CD8-positive, alpha-beta memory T cell (primary cell): ENCODE measurements around the gene FUT8. TPM values are rescaled to one million over a fixed set of nuclear protein-coding genes. Genes with fewer than 3 reads are reported as not detected.
"Not testable (repeated sequence)": the region's sequence is repeated elsewhere in the genome, so short reads cannot be mapped to it uniquely, and the experiment has no call there.

ENCODE experiments used
- CTCF ChIA-PET: fragments of 350-600 bp; sonication (Branson Sonifier 250); formaldehyde crosslinking; loops from one replicate; lab custom pipeline; 2021; ENCODE audit warnings: antibody characterized with exemption; lab: Charles Lee
- POLR2A ChIA-PET: fragments of 350-600 bp; sonication (Branson Sonifier 250); formaldehyde crosslinking; loops from one replicate; lab custom pipeline; 2021; ENCODE audit warnings: antibody characterized with exemption; lab: Charles Lee
- DNase-seq, 5 donors: peaks; one replicate each; pipeline versions ENCODE4 v3.0.0 to v3.0.0-alpha.2; 2020 to 2022; ENCODE audit warnings: mixed read lengths in 1 of 5
- H3K27ac ChIP-seq: one replicate; pipeline ENCODE4 v1.7.0; 2013; ENCODE audit warnings: low read depth, mild to moderate bottlenecking, low read length, moderate library complexity
- H3K27me3 ChIP-seq: 2 replicates; pipeline ENCODE4 v1.7.0; 2013; ENCODE audit warnings: low read length, mild to moderate bottlenecking; ENCODE audit not compliant: insufficient read depth, poor library complexity, severe bottlenecking
- H3K36me3 ChIP-seq: 2 replicates; pipeline ENCODE4 v1.7.0; 2013; ENCODE audit warnings: mild to moderate bottlenecking, low read length, moderate library complexity; ENCODE audit not compliant: insufficient read depth
- H3K4me1 ChIP-seq: 2 replicates; pipeline ENCODE4 v1.7.0; 2013; ENCODE audit warnings: mild to moderate bottlenecking, low read length, moderate library complexity; ENCODE audit not compliant: insufficient read depth
- H3K4me3 ChIP-seq: 2 replicates; pipeline ENCODE4 v1.7.0; 2013; ENCODE audit warnings: mild to moderate bottlenecking, low read length
- H3K9me3 ChIP-seq: 2 replicates; pipeline ENCODE4 v1.7.0; 2013; ENCODE audit warnings: mild to moderate bottlenecking, low read length
- H3K27ac Mint-ChIP-seq, 8 donors: one replicate each; pipeline ENCODE4 v1.8.0; 2020 to 2021; ENCODE audit warnings: mixed read lengths in 8 of 8, mild to moderate bottlenecking in 6 of 8, inconsistent platforms in 3 of 8, moderate library complexity in 3 of 8
- H3K27me3 Mint-ChIP-seq, 2 donors: one replicate each; pipeline ENCODE4 v1.8.0; 2020 to 2021; ENCODE audit warnings: mixed read lengths in 2 of 2, mild to moderate bottlenecking in 1 of 2, moderate library complexity in 1 of 2
- H3K36me3 Mint-ChIP-seq, 3 donors: one replicate each; pipeline ENCODE4 v1.8.0; 2020 to 2021; ENCODE audit warnings: mixed read lengths in 3 of 3, inconsistent platforms in 1 of 3, mild to moderate bottlenecking in 1 of 3
- H3K4me1 Mint-ChIP-seq, 3 donors: one replicate each; pipeline ENCODE4 v1.8.0; 2020 to 2021; ENCODE audit warnings: mixed read lengths in 3 of 3, inconsistent platforms in 1 of 3, mild to moderate bottlenecking in 1 of 3
- H3K4me3 Mint-ChIP-seq, 7 donors: one replicate each; pipeline ENCODE4 v1.8.0; 2020 to 2021; ENCODE audit warnings: mixed read lengths in 7 of 7, mild to moderate bottlenecking in 6 of 7, moderate library complexity in 4 of 7, inconsistent platforms in 2 of 7
- H3K9me3 Mint-ChIP-seq, 5 donors: one replicate each; pipeline ENCODE4 v1.8.0; 2020 to 2022; ENCODE audit warnings: mixed read lengths in 5 of 5, mild to moderate bottlenecking in 3 of 5, moderate library complexity in 2 of 5, inconsistent platforms in 1 of 5
- polyA plus RNA-seq: library from polyadenylated mRNA; unstranded; fragments of 300-500 nt; fragmentation: Illumina TruSeq; gene quantifications from one replicate; pipeline ENCODE4 v1.2.3, GENCODE V29; 2021
- total RNA-seq, 2 experiments: library from RNA; stranded (reverse); gene quantifications; one replicate each; pipeline ENCODE4 v1.2.3, GENCODE V29; 2021

The FUT8 gene
- total and polyA plus RNA-seq, 3 experiments from 2014 or later, result 13.3 to 81.7 (median 76.0) TPM

GRCh38 chr14:65704437-65704836, 291.9 kb downstream of the FUT8 start:
- POLR2A ChIA-PET, result no interaction called here
- H3K27ac Mint-ChIP-seq, result peak overlapping the region in 1 of 8 donors; percentile 55
- no peaks in the 10 kb centered on the region for H3K4me1 ChIP-seq

DNA sequence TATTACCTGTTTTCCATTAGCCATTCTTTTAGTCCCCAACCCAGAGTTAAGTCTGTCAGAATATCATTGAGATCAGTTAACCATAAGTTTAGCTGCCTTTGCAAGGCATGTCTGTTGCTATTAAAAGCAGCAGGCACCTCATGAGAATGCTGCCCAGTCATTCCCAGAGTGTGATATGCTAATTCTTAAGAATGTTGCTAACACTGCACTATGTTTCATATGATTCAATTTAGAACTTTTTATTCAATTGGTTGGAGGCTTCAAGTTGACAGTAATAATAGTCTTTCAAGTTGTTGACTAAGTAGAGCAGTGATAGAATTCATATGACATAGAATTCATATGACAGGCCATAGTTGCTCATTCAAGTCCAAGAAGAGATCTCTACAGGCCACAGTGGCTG, 292.3 kb downstream of the FUT8 start:
- H3K4me3 Mint-ChIP-seq, result no peak overlapping the region
- no peak overlapping the region for H3K27ac ChIP-seq
- H3K9me3 ChIP-seq, result no peaks in the 10 kb centered on the region
- H3K27me3 Mint-ChIP-seq, result no peaks in the 10 kb centered on the region
- H3K27me3 ChIP-seq, result no peaks in the 10 kb centered on the region
- H3K4me1 ChIP-seq, result no peaks in the 10 kb centered on the region
- H3K4me1 Mint-ChIP-seq, result peaks cover 12 to 30% (median 24%) of the 10 kb centered on the region in 3 donors
- H3K4me3 ChIP-seq, result no peak overlapping the region
- ChIA-PET CTCF (interaction anchor here (0.6 kb wide), 1 partner anchor 164 kb away, joined by 3 read pairs; no protein-coding TSS in a partner anchor), POLR2A (no interaction called here)
- H3K36me3 ChIP-seq, result no peaks in the 10 kb centered on the region
- H3K27ac Mint-ChIP-seq, result peak overlapping the region in 1 of 8 donors; percentile 55
- H3K36me3 Mint-ChIP-seq, result peaks cover 7 to 30% (median 13%) of the 10 kb centered on the region in 3 donors
- H3K9me3 Mint-ChIP-seq, result peaks cover 0 to 7% (median 3%) of the 10 kb centered on the region in 5 donors
- DNase-seq, result no peak

More at GRCh38 chr14:65704437-65704836, 291.9 kb downstream of the FUT8 start:
- CTCF ChIA-PET, result no interaction called here
- DNase-seq, result no peak
- no peak overlapping the region for H3K4me3 ChIP-seq
- Mint-ChIP-seq H3K4me1 (peaks cover 12 to 26% (median 20%) of the 10 kb centered on the region in 3 donors), H3K36me3 (peaks cover 7 to 30% (median 13%) of the 10 kb centered on the region in 3 donors), H3K9me3 (peaks cover 0 to 7% (median 3%) of the 10 kb centered on the region in 5 donors), H3K27me3 (no peaks in the 10 kb centered on the region), H3K4me3 (no peak overlapping the region)
- no peaks in the 10 kb centered on the region for H3K27me3 ChIP-seq
- no peaks in the 10 kb centered on the region for H3K9me3 ChIP-seq
- no peaks in the 10 kb centered on the region for H3K36me3 ChIP-seq
- no peak overlapping the region for H3K27ac ChIP-seq

DNA sequence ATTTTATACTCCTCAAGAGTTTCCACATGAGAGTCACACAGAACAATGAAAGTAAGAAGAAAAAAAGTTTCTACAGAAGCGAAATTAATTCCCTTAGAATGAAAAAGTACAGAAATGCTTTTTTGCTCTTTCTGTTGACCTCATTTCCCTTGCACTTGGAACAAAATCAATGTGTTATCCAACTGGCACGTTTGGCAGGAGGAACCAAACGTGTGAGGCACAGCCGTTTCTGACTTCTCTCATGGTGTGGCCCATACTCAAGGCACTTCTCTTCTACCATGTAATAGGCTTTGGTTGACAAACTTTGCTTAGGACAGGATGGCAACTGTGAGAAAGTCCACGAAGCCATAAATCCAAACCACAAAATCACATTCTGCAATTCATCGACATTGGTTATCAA, 297.0 kb downstream of the FUT8 start:
- no peak overlapping the region for H3K4me3 Mint-ChIP-seq
- Histone ChIP-seq H3K4me3 (no peak overlapping the region), H3K36me3 (no peaks in the 10 kb centered on the region), H3K27ac (no peak overlapping the region), H3K27me3 (no peaks in the 10 kb centered on the region), H3K4me1 (no peaks in the 10 kb centered on the region), H3K9me3 (no peaks in the 10 kb centered on the region)
- no peak for DNase-seq
- H3K27me3 Mint-ChIP-seq, result no peaks in the 10 kb centered on the region
- ChIA-PET POLR2A (no interaction called here), CTCF (no interaction called here)
- H3K4me1 Mint-ChIP-seq, result peaks cover 26 to 49% (median 37%) of the 10 kb centered on the region in 3 donors
- H3K9me3 Mint-ChIP-seq, result peaks cover under 1 to 14% (median 9%) of the 10 kb centered on the region in 5 donors
- H3K27ac Mint-ChIP-seq, result peak overlapping the region in 1 of 8 donors; percentile 22
- H3K36me3 Mint-ChIP-seq, result peaks cover 13 to 34% (median 18%) of the 10 kb centered on the region in 3 donors

- H3K4me3 Mint-ChIP-seq, H3K4me1 ChIP-seq, H3K27me3 Mint-ChIP-seq, H3K9me3 ChIP-seq, POLR2A ChIA-PET, H3K27ac ChIP-seq, DNase-seq, CTCF ChIA-PET, H3K27ac Mint-ChIP-seq, H3K27me3 ChIP-seq, H3K36me3 ChIP-seq, H3K4me3 ChIP-seq: not testable (repeated sequence)
- peaks cover 11 to 23% (median 17%) of the 10 kb centered on the region in 5 donors for H3K9me3 Mint-ChIP-seq
- H3K36me3 Mint-ChIP-seq, result peaks cover 22 to 35% (median 23%) of the 10 kb centered on the region in 3 donors
- H3K4me1 Mint-ChIP-seq, result peaks cover 19 to 39% (median 22%) of the 10 kb centered on the region in 3 donors
Observed at GRCh38 chr14:65716813-65717212, 304.3 kb downstream of the FUT8 start.

DNA sequence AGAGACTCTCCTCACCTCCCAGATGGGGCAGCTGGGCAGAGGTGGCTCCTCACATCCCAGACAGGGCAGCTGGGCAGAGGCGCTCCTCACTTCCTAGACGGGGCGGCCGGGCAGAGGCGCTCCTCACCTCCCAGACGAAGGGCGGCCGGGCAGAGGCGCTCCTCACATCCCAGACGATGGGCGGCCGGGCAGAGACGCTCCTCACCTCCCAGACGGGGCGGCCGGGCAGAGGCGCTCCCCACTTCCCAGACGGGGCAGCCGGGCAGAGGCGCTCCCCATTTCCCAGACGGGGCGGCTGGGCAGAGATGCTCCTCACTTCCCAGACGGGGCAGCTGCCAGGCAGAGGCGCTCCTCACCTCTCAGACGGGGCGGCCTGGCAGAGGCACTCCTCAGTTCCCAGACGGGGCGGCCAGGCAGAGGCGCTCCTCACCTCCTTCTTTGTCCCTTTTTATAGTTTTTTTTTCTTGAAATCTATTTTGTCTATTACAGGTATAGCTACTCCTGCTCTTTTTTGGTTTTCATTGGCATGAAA, 304.9 kb downstream of the FUT8 start:
- H3K27me3 Mint-ChIP-seq, H3K9me3 ChIP-seq, H3K36me3 ChIP-seq, H3K27me3 ChIP-seq, H3K4me1 ChIP-seq, POLR2A ChIA-PET, DNase-seq, H3K4me3 ChIP-seq, H3K4me3 Mint-ChIP-seq, H3K27ac Mint-ChIP-seq, H3K27ac ChIP-seq: not testable (repeated sequence)
- peaks cover 11 to 23% (median 17%) of the 10 kb centered on the region in 5 donors for H3K9me3 Mint-ChIP-seq
- H3K36me3 Mint-ChIP-seq, result peaks cover 26 to 35% (median 27%) of the 10 kb centered on the region in 3 donors
- CTCF ChIA-PET, result interaction anchor here (1.4 kb wide), 1 partner anchor 16 kb away, joined by 3 read pairs; no protein-coding TSS in a partner anchor
- H3K4me1 Mint-ChIP-seq, result peaks cover 22 to 44% (median 27%) of the 10 kb centered on the region in 3 donors

DNA sequence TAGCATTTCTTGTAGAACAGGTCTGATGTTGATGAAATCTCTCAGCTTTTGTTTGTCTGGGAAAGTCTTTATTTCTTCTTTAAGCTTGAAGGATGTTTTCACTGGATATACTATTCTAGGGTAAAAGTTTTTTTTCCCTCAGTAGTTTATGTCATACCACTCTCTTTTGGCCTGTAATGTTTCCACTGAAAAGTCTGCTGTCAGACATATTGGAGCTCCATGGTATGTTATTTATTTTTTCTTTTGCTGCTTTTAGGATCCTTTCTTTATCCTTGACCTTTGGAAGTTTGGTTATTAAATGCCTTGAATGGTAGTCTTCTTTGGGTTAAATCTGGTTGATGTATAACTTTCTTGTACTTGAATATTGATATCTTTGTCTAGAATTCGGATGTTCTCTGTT, 306.1 kb downstream of the FUT8 start:
- no peaks in the 10 kb centered on the region for H3K36me3 ChIP-seq
- no peak overlapping the region for H3K27ac ChIP-seq
- H3K4me3 ChIP-seq, result no peak overlapping the region
- H3K27me3 ChIP-seq, result no peaks in the 10 kb centered on the region
- H3K4me3 Mint-ChIP-seq, result no peak overlapping the region
- H3K4me1 Mint-ChIP-seq, result peaks cover 28 to 55% (median 32%) of the 10 kb centered on the region in 3 donors
- no peaks in the 10 kb centered on the region for H3K9me3 ChIP-seq
- POLR2A ChIA-PET, result no interaction called here
- H3K27ac Mint-ChIP-seq, result peak overlapping the region in 1 of 8 donors; percentile 30
- H3K4me1 ChIP-seq, result peaks cover 11% of the 10 kb centered on the region
- H3K9me3 Mint-ChIP-seq, result peaks cover 10 to 23% (median 14%) of the 10 kb centered on the region in 5 donors
- no peak for DNase-seq
- peaks cover 28 to 30% (median 28%) of the 10 kb centered on the region in 3 donors for H3K36me3 Mint-ChIP-seq
- no peaks in the 10 kb centered on the region for H3K27me3 Mint-ChIP-seq
- CTCF ChIA-PET, result interaction anchor here (1.4 kb wide), 1 partner anchor 17 kb away, joined by 3 read pairs; no protein-coding TSS in a partner anchor

- H3K4me3 ChIP-seq, result no peak overlapping the region
- ChIA-PET CTCF (no interaction called here), POLR2A (no interaction called here)
- H3K4me3 Mint-ChIP-seq, result no peak overlapping the region
- no peak for DNase-seq
- H3K9me3 Mint-ChIP-seq, result peaks cover 5 to 17% (median 10%) of the 10 kb centered on the region in 5 donors
- H3K27ac Mint-ChIP-seq, result no peak overlapping the region
- no peaks in the 10 kb centered on the region for H3K36me3 ChIP-seq
- no peaks in the 10 kb centered on the region for H3K27me3 ChIP-seq
- H3K27ac ChIP-seq, result no peak overlapping the region
- H3K4me1 Mint-ChIP-seq, result peaks cover 22 to 47% (median 28%) of the 10 kb centered on the region in 3 donors
- H3K27me3 Mint-ChIP-seq, result no peaks in the 10 kb centered on the region
- peaks cover 28 to 32% (median 31%) of the 10 kb centered on the region in 3 donors for H3K36me3 Mint-ChIP-seq
- peaks cover 11% of the 10 kb centered on the region for H3K4me1 ChIP-seq
- no peaks in the 10 kb centered on the region for H3K9me3 ChIP-seq
Observed at GRCh38 chr14:65720171-65720570, 307.6 kb downstream of the FUT8 start.

GRCh38 chr14:65720743-65721142, 308.2 kb downstream of the FUT8 start:
- peaks cover 5 to 15% (median 9%) of the 10 kb centered on the region in 5 donors for H3K9me3 Mint-ChIP-seq
- Histone ChIP-seq H3K27ac (no peak overlapping the region), H3K9me3 (no peaks in the 10 kb centered on the region), H3K27me3 (no peaks in the 10 kb centered on the region), H3K36me3 (no peaks in the 10 kb centered on the region), H3K4me3 (no peak overlapping the region), H3K4me1 (peaks cover 11% of the 10 kb centered on the region)
- ChIA-PET CTCF (no interaction called here), POLR2A (no interaction called here)
- H3K36me3 Mint-ChIP-seq, result peaks cover 30 to 37% (median 33%) of the 10 kb centered on the region in 3 donors
- no peak for DNase-seq
- H3K27me3 Mint-ChIP-seq, result no peaks in the 10 kb centered on the region
- peaks cover 19 to 42% (median 24%) of the 10 kb centered on the region in 3 donors for H3K4me1 Mint-ChIP-seq
- no peak overlapping the region for H3K4me3 Mint-ChIP-seq
- no peak overlapping the region for H3K27ac Mint-ChIP-seq
